MM.1S (cell line): ENCODE measurements around the gene MYRFL.

Experiments used
- EZH2phosphoT487 ChIP-seq: fragments of 300-600 bp; sonication (generic); IDR thresholded peaks from 2 replicates; pipeline ENCODE4 v1.6.1; 2018; ENCODE audit warnings: antibody characterized with exemption, low read length
- TF ChIP-seq, protein P1 (sequence below): fragments of 300-600 bp; sonication (generic); IDR thresholded peaks from 2 replicates; pipeline ENCODE4 v1.5.1; 2016; ENCODE audit warnings: antibody characterized with exemption, low read length, mixed read lengths

DNA sequence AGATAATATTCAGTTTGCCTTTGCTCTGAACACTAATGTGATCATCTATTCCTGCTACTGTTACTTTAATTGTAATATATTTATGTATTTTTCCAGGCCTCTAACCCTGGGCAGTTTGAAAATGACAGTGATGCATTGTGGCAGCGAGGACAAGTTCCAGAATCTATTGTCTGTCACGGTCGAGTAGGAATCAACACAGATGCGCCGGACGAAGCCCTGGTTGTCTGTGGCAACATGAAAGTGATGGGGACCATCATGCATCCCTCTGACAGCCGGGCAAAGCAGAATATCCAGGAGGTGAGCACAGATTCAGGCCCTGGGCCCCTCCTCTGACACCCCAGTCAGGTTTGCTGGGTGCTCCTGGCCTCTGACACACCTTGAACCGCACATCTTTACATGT, 78.5 kb downstream of the MYRFL start:
- TF ChIP-seq, protein P1, sequence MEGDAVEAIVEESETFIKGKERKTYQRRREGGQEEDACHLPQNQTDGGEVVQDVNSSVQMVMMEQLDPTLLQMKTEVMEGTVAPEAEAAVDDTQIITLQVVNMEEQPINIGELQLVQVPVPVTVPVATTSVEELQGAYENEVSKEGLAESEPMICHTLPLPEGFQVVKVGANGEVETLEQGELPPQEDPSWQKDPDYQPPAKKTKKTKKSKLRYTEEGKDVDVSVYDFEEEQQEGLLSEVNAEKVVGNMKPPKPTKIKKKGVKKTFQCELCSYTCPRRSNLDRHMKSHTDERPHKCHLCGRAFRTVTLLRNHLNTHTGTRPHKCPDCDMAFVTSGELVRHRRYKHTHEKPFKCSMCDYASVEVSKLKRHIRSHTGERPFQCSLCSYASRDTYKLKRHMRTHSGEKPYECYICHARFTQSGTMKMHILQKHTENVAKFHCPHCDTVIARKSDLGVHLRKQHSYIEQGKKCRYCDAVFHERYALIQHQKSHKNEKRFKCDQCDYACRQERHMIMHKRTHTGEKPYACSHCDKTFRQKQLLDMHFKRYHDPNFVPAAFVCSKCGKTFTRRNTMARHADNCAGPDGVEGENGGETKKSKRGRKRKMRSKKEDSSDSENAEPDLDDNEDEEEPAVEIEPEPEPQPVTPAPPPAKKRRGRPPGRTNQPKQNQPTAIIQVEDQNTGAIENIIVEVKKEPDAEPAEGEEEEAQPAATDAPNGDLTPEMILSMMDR, result no peak
- TF ChIP-seq EZH2phosphoT487, result no peak
